OCI-LY3 (cell line): ENCODE results near the gene PTPRN2.

Source experiments
- H2AFZ ChIP-seq: fragments of 200-600, 300-600 bp; shearing (Covaris generic); 2 replicates; pipeline ENCODE4 v1.6.0; 2014; ENCODE audit warnings: antibody characterized with exemption, low read depth, low read length
- H3K27ac ChIP-seq: fragments of 200-600, 300-600 bp; sonication (generic); 2 replicates; pipeline ENCODE4 v1.5.1; 2014; ENCODE audit warnings: mild to moderate bottlenecking, low read length, moderate library complexity, mixed read lengths
- H3K27me3 ChIP-seq: fragments of 200-600, 300-600 bp; sonication (generic); 2 replicates; pipeline ENCODE4 v1.6.1; 2014; ENCODE audit warnings: low read depth, low read length, mixed read lengths
- H3K36me3 ChIP-seq: fragments of 200-600, 300-600 bp; sonication (generic); replicated peaks from 2 replicates; pipeline ENCODE3; 2014; ENCODE audit warnings: low read depth, low read length, mixed read lengths
- H3K4me1 ChIP-seq: fragments of 300-600, 200-600 bp; sonication (generic); 2 replicates; pipeline ENCODE4 v1.6.1; 2014; ENCODE audit warnings: low read length, mixed read lengths
- H3K4me2 ChIP-seq: fragments of 200-600, 300-600 bp; sonication (generic); 2 replicates; pipeline ENCODE4 v1.6.1; 2014; ENCODE audit warnings: low read length, mixed read lengths
- H3K4me3 ChIP-seq: fragments of 300-600, 200-600 bp; sonication (generic); 2 replicates; pipeline ENCODE4 v1.5.1; 2014; ENCODE audit warnings: antibody characterized with exemption, mild to moderate bottlenecking, low read length, moderate library complexity
- H3K79me2 ChIP-seq: fragments of 300-600, 200-600 bp; shearing (Covaris generic); 2 replicates; pipeline ENCODE4 v1.6.1; 2014; ENCODE audit warnings: mild to moderate bottlenecking, low read length, mixed read lengths
- H3K9ac ChIP-seq: fragments of 300-600, 200-600 bp; shearing (Covaris generic); 2 replicates; pipeline ENCODE4 v1.6.0; 2014; ENCODE audit warnings: mild to moderate bottlenecking, low read length, moderate library complexity
- H3K9me3 ChIP-seq: fragments of 200-600, 300-600 bp; shearing (Covaris generic); 2 replicates; pipeline ENCODE4 v1.6.1; 2014; ENCODE audit warnings: low read length, mixed read lengths; ENCODE audit not compliant: insufficient read depth
- H4K20me1 ChIP-seq: fragments of 200-600, 300-600 bp; sonication (generic); 2 replicates; pipeline ENCODE4 v1.6.1; 2016; ENCODE audit warnings: low read length, mixed read lengths; ENCODE audit not compliant: insufficient read depth
- CTCF ChIP-seq: fragments of 200-600, 300-600 bp; sonication (generic); IDR thresholded peaks from 2 replicates; pipeline ENCODE4 v1.5.1; 2014; ENCODE audit warnings: antibody characterized with exemption, low read length, low read depth
- EZH2phosphoT487 ChIP-seq: fragments of 200-600 bp; shearing (Covaris generic); IDR thresholded peaks from 2 replicates; pipeline ENCODE4 v1.6.1; 2018; ENCODE audit warnings: antibody characterized with exemption, mixed run types, low read depth

PTPRN2 gene

GRCh38 chr7:158561659-158562058 is 26.0 kb downstream of the PTPRN2 start:
- Histone ChIP-seq H3K27me3 (peaks cover 25% of the 10 kb centered on the region), H3K4me1 (no peaks in the 10 kb centered on the region), H2AFZ (no peak overlapping the region), H3K4me3 (no peak overlapping the region), H4K20me1 (no peaks in the 10 kb centered on the region), H3K36me3 (no peaks in the 10 kb centered on the region), H3K9ac (no peak overlapping the region), H3K4me2 (no peak overlapping the region), H3K27ac (no peak overlapping the region), H3K9me3 (no peaks in the 10 kb centered on the region), H3K79me2 (no peaks in the 10 kb centered on the region)
- TF ChIP-seq CTCF = no peak
- TF ChIP-seq EZH2phosphoT487 = no peak

- H2AFZ ChIP-seq = no peak overlapping the region
- H3K9ac ChIP-seq = no peak overlapping the region
- no peak overlapping the region for H3K27ac ChIP-seq
- H3K4me3 ChIP-seq = no peak overlapping the region
- H4K20me1 ChIP-seq = no peaks in the 10 kb centered on the region
- peaks cover 25% of the 10 kb centered on the region for H3K27me3 ChIP-seq
- H3K4me1 ChIP-seq = no peaks in the 10 kb centered on the region
- H3K9me3 ChIP-seq = no peaks in the 10 kb centered on the region
- H3K36me3 ChIP-seq = no peaks in the 10 kb centered on the region
- no peak overlapping the region for H3K4me2 ChIP-seq
- no peaks in the 10 kb centered on the region for H3K79me2 ChIP-seq
- TF ChIP-seq EZH2phosphoT487 (no peak), CTCF (no peak)
These were observed 27.2 kb downstream of the PTPRN2 start for GRCh38 chr7:158560386-158560785.

GRCh38 chr7:158559356-158559755 is 28.3 kb downstream of the PTPRN2 start:
- no peak overlapping the region for H3K4me2 ChIP-seq
- H3K9me3 ChIP-seq = no peaks in the 10 kb centered on the region
- no peaks in the 10 kb centered on the region for H3K79me2 ChIP-seq
- no peak overlapping the region for H3K9ac ChIP-seq
- H3K36me3 ChIP-seq = no peaks in the 10 kb centered on the region
- TF ChIP-seq CTCF (no peak), EZH2phosphoT487 (no peak)
- no peak overlapping the region for H3K27ac ChIP-seq
- no peak overlapping the region for H3K4me3 ChIP-seq
- H3K4me1 ChIP-seq = no peaks in the 10 kb centered on the region
- H3K27me3 ChIP-seq = peaks cover 16% of the 10 kb centered on the region; the same call in 1 of the 2 replicates
- H4K20me1 ChIP-seq = no peaks in the 10 kb centered on the region
- no peak overlapping the region for H2AFZ ChIP-seq

GRCh38 chr7:158558816-158559215 is 28.8 kb downstream of the PTPRN2 start:
- H3K4me3 ChIP-seq = no peak overlapping the region
- H3K27me3 ChIP-seq = peaks cover 16% of the 10 kb centered on the region; the same call in 1 of the 2 replicates
- H3K9ac ChIP-seq = no peak overlapping the region
- no peaks in the 10 kb centered on the region for H3K4me1 ChIP-seq
- no peaks in the 10 kb centered on the region for H3K9me3 ChIP-seq
- H3K27ac ChIP-seq = no peak overlapping the region
- no peaks in the 10 kb centered on the region for H3K36me3 ChIP-seq
- TF ChIP-seq CTCF = no peak
- no peak for TF ChIP-seq EZH2phosphoT487
- no peaks in the 10 kb centered on the region for H3K79me2 ChIP-seq
- H4K20me1 ChIP-seq = no peaks in the 10 kb centered on the region
- H2AFZ ChIP-seq = no peak overlapping the region
- H3K4me2 ChIP-seq = no peak overlapping the region
